ENCODE data around the gene CCDC121.
"Not testable (repeated sequence)": the region's sequence is repeated elsewhere in the genome, so short reads cannot be mapped to it uniquely, and the experiment has no call there.

Gene CCDC121

GRCh38 chr2:27636766-27637165, 8.0 kb upstream of the CCDC121 start:
- no peak for DNase-seq (ENCODE audit: low spot score)

- no peak for DNase-seq (ENCODE audit: low spot score)
These were observed 5.5 kb upstream of the CCDC121 start for GRCh38 chr2:27634291-27634690.

DNA sequence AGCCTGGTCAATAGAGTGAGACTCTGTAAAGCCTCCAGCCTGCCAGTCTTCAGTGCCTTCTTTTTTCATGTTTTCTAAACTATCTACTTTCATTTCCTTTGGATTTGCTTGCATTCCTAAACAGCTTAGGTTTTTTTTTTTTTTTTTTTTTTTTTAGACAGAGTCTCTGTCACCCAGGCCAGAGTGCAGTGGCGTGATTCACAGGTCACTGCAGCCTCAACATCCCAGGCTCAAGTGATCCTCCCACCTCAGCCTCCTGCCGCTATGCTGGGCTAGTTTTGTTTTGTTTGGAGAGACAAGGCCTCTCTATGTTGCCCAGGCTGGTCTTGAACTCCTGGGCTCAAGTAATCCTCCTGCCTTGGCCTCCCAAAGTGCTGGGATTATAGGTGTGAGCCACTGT, 1.4 kb upstream of the CCDC121 start:
- not testable (repeated sequence) for DNase-seq (ENCODE audit: low spot score)

DNA sequence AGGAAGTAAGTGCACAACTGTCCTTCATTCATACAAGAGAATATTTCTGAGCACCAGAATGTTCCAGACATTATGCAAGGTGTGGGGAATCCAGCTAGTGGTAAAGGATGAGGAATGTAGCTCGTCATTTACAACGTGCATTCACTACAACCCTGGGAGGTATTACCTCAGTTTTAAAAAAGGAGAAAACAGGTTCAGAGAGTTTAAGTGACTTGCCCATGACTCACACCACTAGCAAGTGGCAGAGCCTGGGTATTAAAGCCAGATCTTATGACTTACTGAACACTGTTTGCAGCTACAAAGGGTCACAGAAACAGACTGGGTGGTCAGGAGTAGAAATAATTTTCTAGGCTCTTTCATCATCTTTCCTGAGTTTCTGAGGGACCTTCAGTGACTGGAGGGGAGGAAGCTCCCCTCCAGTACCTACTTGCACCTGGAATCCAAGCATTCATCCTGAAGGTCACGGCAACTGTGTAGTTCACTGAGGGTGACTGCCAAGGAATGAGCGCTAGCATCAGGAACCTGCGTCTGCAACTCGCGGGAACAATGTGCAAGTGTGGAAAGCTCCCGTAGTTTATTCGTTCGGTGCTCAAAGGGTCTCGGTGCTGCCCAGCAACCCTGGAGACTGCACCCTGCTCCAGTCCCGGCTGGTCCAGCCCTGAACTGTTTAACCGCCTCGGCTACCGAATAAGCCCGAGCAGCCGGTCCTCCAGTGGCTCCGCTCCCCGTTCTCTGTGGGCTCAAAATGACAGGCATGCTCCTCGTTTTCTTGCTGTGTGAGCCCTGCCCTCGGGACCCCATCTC, 647 bp downstream of the CCDC121 start:
- DNase-seq (ENCODE audit: low spot score), result peak; percentile 54

GRCh38 chr2:27626921-27627320, 1.9 kb downstream of the CCDC121 start:
- DNase-seq (ENCODE audit: low spot score), result peak; percentile 21

- not testable (repeated sequence) for DNase-seq (ENCODE audit: low spot score)
These were observed 2.5 kb downstream of the CCDC121 start for GRCh38 chr2:27626323-27626722.

- no peak for DNase-seq (ENCODE audit: low spot score)
These were observed 3.9 kb downstream of the CCDC121 start for GRCh38 chr2:27624943-27625342.

DNA sequence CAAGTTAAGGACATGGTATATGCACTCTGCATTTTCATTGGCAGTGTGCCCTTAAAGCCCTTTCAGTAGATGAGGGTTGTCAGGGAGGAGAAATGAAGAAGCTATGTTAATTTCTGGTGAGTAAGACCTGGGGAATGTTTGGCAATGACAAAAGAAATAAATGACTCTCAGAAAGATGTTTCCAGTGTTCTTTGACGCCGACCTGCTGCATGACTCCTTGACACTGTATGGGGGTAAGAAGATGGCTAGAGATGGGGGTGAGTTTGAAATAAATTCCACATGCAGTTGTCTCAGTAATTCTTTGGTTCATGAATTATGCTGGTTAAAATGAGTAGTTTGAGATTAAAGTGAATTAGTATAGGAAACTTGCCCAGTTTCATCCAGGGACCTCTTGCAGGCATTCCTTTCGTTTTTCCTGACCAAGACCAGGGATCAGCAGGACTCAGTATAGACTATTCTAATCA, 5.9 kb downstream of the CCDC121 start:
- DNase-seq (ENCODE audit: low spot score), result peak; percentile 45

DNA sequence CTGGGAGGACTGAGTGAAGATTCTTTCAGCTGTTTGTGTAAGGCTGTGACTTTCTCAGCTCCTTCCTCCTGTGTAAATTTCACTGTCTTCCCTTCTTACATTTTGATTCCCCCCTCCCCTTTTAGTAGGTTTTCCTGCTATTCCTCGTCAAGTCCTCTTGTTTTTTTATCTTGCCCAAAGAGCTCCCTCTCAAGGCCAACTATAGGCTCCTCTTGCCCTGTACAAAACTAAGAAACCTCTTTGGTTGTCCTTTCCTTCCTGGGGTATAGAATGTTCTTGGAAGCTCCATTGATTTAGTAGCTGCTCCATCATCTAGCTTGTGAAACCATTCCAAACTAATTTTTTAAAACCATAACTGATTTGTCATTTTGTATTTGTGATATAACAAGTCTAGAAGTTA, 7.3 kb downstream of the CCDC121 start:
- no peak for DNase-seq (ENCODE audit: low spot score)

GRCh38 chr2:27615316-27615715, 13.5 kb downstream of the CCDC121 start:
- no peak for DNase-seq (ENCODE audit: low spot score)

DNA sequence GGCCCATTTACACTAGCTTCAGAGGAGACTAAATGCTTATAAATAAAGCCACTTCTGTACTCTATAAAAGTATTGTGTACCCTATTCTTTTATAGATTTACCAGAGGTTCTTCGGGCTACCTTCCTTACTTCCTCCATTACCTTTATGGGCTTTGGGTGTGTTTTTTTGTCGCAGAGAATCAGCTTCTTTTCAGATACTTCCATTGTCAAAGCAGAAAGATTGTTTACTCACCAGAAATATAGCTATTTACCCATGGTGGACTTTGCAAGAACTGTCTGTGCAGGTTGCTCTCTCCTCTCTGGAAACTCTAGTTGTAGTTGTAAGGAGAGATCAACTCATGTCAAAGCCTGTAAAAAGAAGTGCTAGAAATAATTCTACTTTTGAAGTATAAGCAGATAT, 14.8 kb downstream of the CCDC121 start:
- no peak for DNase-seq (ENCODE audit: low spot score)

GRCh38 chr2:27606611-27607010, 22.2 kb downstream of the CCDC121 start:
- no peak for DNase-seq (ENCODE audit: low spot score)

- no peak for DNase-seq (ENCODE audit: low spot score)
These were observed 32.2 kb downstream of the CCDC121 start for GRCh38 chr2:27596627-27597026.

GRCh38 chr2:27595412-27595811, 33.4 kb downstream of the CCDC121 start:
- DNase-seq (ENCODE audit: low spot score), result not testable (repeated sequence)

DNA sequence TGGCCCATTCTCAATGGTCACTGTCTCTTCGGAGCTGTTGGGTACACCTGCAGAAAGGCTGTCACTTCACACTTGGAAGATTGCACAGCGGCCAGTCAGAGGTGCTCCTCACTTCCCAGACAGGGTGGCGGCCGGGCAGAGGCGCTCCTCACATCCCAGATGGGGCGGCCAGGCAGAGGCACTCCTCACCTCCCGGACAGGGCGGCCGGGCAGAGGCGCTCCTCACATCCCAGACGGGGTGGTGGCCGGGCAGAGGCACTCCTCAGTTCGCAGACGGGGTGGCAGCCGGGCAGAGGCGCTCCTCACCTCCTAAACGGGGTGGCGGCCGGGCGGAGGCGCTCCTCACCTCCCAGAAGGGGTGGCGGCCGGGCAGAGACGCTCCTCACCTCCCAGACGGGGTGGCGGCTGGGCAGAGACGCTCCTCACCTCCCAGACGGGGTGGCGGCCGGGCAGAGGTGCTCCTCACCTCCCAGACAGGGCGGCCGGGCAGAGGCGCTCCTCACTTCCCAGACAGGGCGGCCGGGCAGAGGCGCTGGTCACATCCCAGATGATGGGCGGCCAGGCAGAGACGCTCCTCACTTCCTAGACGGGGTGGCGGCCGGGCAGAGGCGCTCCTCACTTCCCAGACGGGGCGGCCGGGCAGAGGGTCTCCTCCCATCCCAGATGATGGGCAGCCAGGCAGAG, 34.6 kb downstream of the CCDC121 start:
- not testable (repeated sequence) for DNase-seq (ENCODE audit: low spot score)

DNA sequence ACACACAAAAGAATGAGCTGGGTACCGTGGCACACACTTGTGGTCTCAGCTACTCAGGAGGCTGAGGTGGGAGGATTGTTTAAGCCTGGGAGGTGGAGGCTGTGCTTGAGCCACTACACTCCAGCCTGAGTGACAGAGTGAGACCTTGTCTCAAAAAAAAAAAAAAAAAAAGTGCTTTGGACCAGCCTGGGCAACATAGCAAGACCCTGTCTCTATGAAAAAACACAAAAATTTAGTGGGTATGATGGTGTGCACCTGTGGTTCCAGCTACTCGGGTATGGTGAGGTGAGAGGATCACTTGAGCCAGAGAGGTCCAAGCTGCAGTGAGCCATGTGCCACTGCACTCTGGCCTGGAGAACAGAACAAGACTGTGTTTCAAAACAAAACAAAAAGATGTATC, 35.6 kb downstream of the CCDC121 start:
- no peak for DNase-seq (ENCODE audit: low spot score)

DNA sequence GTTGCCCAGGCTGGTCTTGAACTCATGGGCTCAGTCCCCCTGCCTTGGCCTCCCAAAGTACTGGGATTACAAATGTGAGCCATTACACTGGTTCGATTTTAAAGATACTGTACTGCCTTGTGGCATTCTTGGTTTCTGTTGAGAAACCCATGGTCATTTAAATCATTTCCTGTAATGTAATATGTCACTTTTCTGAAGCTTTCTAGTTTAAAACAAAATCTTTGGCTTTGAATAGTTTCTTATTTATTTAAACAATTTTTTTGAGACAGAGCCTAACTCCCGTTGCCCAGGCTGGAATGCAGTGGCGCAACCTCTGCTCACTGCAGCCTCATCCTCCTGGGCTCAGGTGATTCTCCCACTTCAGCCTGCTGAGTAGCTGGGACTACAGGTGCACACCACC, 37.1 kb downstream of the CCDC121 start:
- DNase-seq (ENCODE audit: low spot score), result no peak

GRCh38 chr2:27588308-27588707, 40.5 kb downstream of the CCDC121 start:
- no peak for DNase-seq (ENCODE audit: low spot score)

DNA sequence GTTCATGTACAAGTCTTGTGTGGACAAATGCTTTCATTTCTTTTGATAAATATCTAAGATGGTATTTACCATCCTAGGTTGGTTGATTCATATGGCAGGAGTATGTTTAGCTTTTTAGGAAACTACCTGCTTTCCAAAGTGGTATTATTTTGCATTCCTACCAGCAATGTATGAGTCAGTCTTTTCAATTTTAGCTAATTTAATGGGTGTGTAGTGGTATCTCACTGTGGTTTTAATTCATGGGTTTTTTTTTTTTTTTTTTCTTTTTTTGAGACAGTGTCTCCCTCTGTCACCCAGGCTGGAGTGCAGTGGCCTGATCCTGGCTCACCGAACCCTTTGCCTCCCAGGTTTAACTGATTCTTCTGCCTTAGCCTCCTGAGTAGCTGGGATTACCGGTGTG, 41.8 kb downstream of the CCDC121 start:
- no peak for DNase-seq (ENCODE audit: low spot score)

GRCh38 chr2:27584597-27584996, 44.2 kb downstream of the CCDC121 start:
- DNase-seq (ENCODE audit: low spot score), result no peak

- DNase-seq (ENCODE audit: low spot score), result peak; percentile 18
These were observed 45.4 kb downstream of the CCDC121 start for GRCh38 chr2:27583390-27583915.

DNA sequence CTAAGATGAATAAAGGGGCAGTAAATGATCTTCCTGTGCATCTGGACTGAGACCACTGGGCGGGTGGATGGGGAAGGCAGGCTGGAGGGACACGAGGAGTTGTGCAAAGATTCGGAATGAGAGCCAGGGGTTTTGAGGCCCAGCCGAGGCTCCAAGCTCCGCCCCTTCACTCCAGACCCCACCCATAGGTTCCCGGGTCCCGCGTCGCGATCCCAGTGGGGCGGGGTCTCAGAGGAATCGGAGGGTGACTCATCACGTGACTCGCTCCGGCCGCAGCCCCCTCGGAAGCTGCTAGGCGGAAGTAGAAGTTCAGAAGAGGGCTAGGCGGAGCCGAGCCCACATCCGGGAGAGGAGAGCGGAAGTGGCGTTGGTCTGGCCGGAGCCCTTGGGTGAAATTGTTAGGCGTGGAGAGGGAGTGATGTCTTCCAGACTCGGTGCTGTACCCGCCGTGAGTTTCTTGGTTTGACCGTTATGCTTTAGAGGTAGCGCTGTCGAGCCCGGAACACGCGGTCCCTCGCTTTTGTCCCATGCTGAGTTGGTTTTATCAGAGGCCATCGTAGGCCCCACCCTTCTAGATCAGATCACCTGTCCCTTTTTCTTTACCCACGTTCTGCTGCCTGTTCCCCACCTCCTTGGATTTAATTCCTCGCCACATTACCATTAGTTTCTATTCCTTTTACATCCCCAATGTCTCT, 46.0 kb downstream of the CCDC121 start, which contains the start of gene ZNF512:
Gene ZNF512, plus strand, starts transcription at position 348 of the 695 bp plus-strand sequence. Its CDS starts 71 bp downstream, at position 419.
- DNase-seq (ENCODE audit: low spot score), result peak; percentile 85
